Activated T-helper 17 cell treated with anti-CD3 and anti-CD28 coated beads, Interleukin-2, amount 50 U/mL, for 72 hours (primary cell): ENCODE data around the gene PLCB4. TPM values are rescaled to one million over a fixed set of nuclear protein-coding genes. Genes with fewer than 3 reads are reported as not detected.
"Not testable (repeated sequence)": the region's sequence is repeated elsewhere in the genome, so short reads cannot be mapped to it uniquely, and the experiment has no call there.

Source experiments
- ATAC-seq: fragments of 150-1000 bp; cut with Tn5 transposase; replicated peaks from 2 replicates; pipeline ENCODE4 v1.10.0; 2021; ENCODE audit warnings: mild to moderate bottlenecking, moderate library complexity
- H3K27ac Mint-ChIP-seq: one replicate; pipeline ENCODE4 v1.8.0; 2022; ENCODE audit warnings: mixed read lengths
- H3K27me3 Mint-ChIP-seq: one replicate; pipeline ENCODE4 v1.8.0; 2022; ENCODE audit warnings: mixed read lengths
- H3K36me3 Mint-ChIP-seq: one replicate; pipeline ENCODE4 v1.8.0; 2022; ENCODE audit warnings: low read depth, mild to moderate bottlenecking, mixed read lengths
- H3K4me1 Mint-ChIP-seq: one replicate; pipeline ENCODE4 v1.8.0; 2022; ENCODE audit warnings: mixed read lengths
- H3K4me3 Mint-ChIP-seq: one replicate; pipeline ENCODE4 v1.8.0; 2022; ENCODE audit warnings: mild to moderate bottlenecking, mixed read lengths
- H3K9me3 Mint-ChIP-seq: one replicate; pipeline ENCODE4 v1.8.0; 2022; ENCODE audit warnings: mixed read lengths
- total RNA-seq, 2 donors: library from RNA; stranded (reverse); gene quantifications; one replicate each; pipeline ENCODE4 v1.2.3, GENCODE V29; 2022

The PLCB4 gene
- total RNA-seq, 2 donors from 2014 or later: not detected

- no peaks in the 10 kb centered on the region for H3K4me1 Mint-ChIP-seq
- H3K36me3 Mint-ChIP-seq: no peaks in the 10 kb centered on the region
- ATAC-seq: no peak
- no peaks in the 10 kb centered on the region for H3K27me3 Mint-ChIP-seq
- no peak overlapping the region for H3K27ac Mint-ChIP-seq
- no peak overlapping the region for H3K4me3 Mint-ChIP-seq
- H3K9me3 Mint-ChIP-seq: no peaks in the 10 kb centered on the region
Measured at GRCh38 chr20:9040863-9041524, 27.9 kb upstream of the PLCB4 start.

- H3K27me3 Mint-ChIP-seq: no peaks in the 10 kb centered on the region
- no peaks in the 10 kb centered on the region for H3K36me3 Mint-ChIP-seq
- H3K27ac Mint-ChIP-seq: no peak overlapping the region
- H3K4me3 Mint-ChIP-seq: no peak overlapping the region
- no peaks in the 10 kb centered on the region for H3K4me1 Mint-ChIP-seq
- ATAC-seq: no peak
- no peaks in the 10 kb centered on the region for H3K9me3 Mint-ChIP-seq
Measured at GRCh38 chr20:9043364-9043763, 25.5 kb upstream of the PLCB4 start.

- not testable (repeated sequence) for H3K9me3 Mint-ChIP-seq, H3K36me3 Mint-ChIP-seq, H3K4me1 Mint-ChIP-seq, H3K27ac Mint-ChIP-seq, H3K27me3 Mint-ChIP-seq, H3K4me3 Mint-ChIP-seq, ATAC-seq
Measured at GRCh38 chr20:9047928-9048327, 21.0 kb upstream of the PLCB4 start.

- H3K4me3 Mint-ChIP-seq: no peak overlapping the region
- peaks cover 3% of the 10 kb centered on the region for H3K27me3 Mint-ChIP-seq
- H3K36me3 Mint-ChIP-seq: no peaks in the 10 kb centered on the region
- H3K9me3 Mint-ChIP-seq: peaks cover 4% of the 10 kb centered on the region
- no peak for ATAC-seq
- H3K27ac Mint-ChIP-seq: no peak overlapping the region
- no peaks in the 10 kb centered on the region for H3K4me1 Mint-ChIP-seq
Measured at GRCh38 chr20:9051508-9051907, 17.4 kb upstream of the PLCB4 start.

GRCh38 chr20:9052136-9052535, 16.8 kb upstream of the PLCB4 start:
- peaks cover 8% of the 10 kb centered on the region for H3K9me3 Mint-ChIP-seq
- no peak for ATAC-seq
- no peak overlapping the region for H3K27ac Mint-ChIP-seq
- H3K4me1 Mint-ChIP-seq: no peaks in the 10 kb centered on the region
- H3K4me3 Mint-ChIP-seq: no peak overlapping the region
- H3K36me3 Mint-ChIP-seq: no peaks in the 10 kb centered on the region
- peaks cover 3% of the 10 kb centered on the region for H3K27me3 Mint-ChIP-seq

GRCh38 chr20:9053108-9053507, 15.8 kb upstream of the PLCB4 start:
- Mint-ChIP-seq H3K4me3 (no peak overlapping the region), H3K27me3 (peaks cover 3% of the 10 kb centered on the region), H3K4me1 (no peaks in the 10 kb centered on the region), H3K27ac (no peak overlapping the region), H3K36me3 (no peaks in the 10 kb centered on the region), H3K9me3 (peaks cover 8% of the 10 kb centered on the region)
- ATAC-seq: no peak

GRCh38 chr20:9054176-9054575, 14.7 kb upstream of the PLCB4 start:
- Mint-ChIP-seq H3K36me3 (no peaks in the 10 kb centered on the region), H3K4me3 (no peak overlapping the region)

GRCh38 chr20:9059931-9060330, 9.0 kb upstream of the PLCB4 start:
- Mint-ChIP-seq H3K27me3 (peaks cover 3% of the 10 kb centered on the region), H3K36me3 (no peaks in the 10 kb centered on the region), H3K27ac (no peak overlapping the region), H3K9me3 (peaks cover 13% of the 10 kb centered on the region), H3K4me3 (no peak overlapping the region), H3K4me1 (no peaks in the 10 kb centered on the region)
- ATAC-seq: no peak

More at GRCh38 chr20:9054176-9054575, 14.7 kb upstream of the PLCB4 start:
- Mint-ChIP-seq H3K9me3 (peaks cover 8% of the 10 kb centered on the region), H3K4me1 (no peaks in the 10 kb centered on the region), H3K27ac (no peak overlapping the region), H3K27me3 (peaks cover 3% of the 10 kb centered on the region)
- ATAC-seq: no peak

GRCh38 chr20:9061434-9061833, 7.5 kb upstream of the PLCB4 start:
- Mint-ChIP-seq H3K9me3 (peaks cover 12% of the 10 kb centered on the region), H3K4me1 (no peaks in the 10 kb centered on the region), H3K27me3 (peaks cover under 1% of the 10 kb centered on the region), H3K27ac (no peak overlapping the region), H3K36me3 (no peaks in the 10 kb centered on the region), H3K4me3 (no peak overlapping the region)
- ATAC-seq: no peak

- no peaks in the 10 kb centered on the region for H3K4me1 Mint-ChIP-seq
- H3K27me3 Mint-ChIP-seq: no peaks in the 10 kb centered on the region
- no peak overlapping the region for H3K27ac Mint-ChIP-seq
- H3K36me3 Mint-ChIP-seq: no peaks in the 10 kb centered on the region
- H3K4me3 Mint-ChIP-seq: no peak overlapping the region
- ATAC-seq: no peak
- H3K9me3 Mint-ChIP-seq: peaks cover 7% of the 10 kb centered on the region
Measured at GRCh38 chr20:9062066-9062465, 6.8 kb upstream of the PLCB4 start.

GRCh38 chr20:9066191-9066590, 2.7 kb upstream of the PLCB4 start:
- no peak for ATAC-seq
- Mint-ChIP-seq H3K27me3 (peaks cover 15% of the 10 kb centered on the region), H3K4me3 (no peak overlapping the region), H3K36me3 (no peaks in the 10 kb centered on the region), H3K27ac (no peak overlapping the region), H3K4me1 (peaks cover 3% of the 10 kb centered on the region), H3K9me3 (peaks cover 10% of the 10 kb centered on the region)

- no peak for ATAC-seq
- Mint-ChIP-seq H3K36me3 (no peaks in the 10 kb centered on the region), H3K4me1 (peaks cover 3% of the 10 kb centered on the region)
Measured at GRCh38 chr20:9068233-9068801, 570 bp upstream of the PLCB4 start.

GRCh38 chr20:9070304-9070703, 1.4 kb downstream of the PLCB4 start:
- ATAC-seq: no peak
- H3K9me3 Mint-ChIP-seq: peaks cover 3% of the 10 kb centered on the region
- peaks cover 20% of the 10 kb centered on the region for H3K27me3 Mint-ChIP-seq
- H3K27ac Mint-ChIP-seq: no peak overlapping the region
- H3K36me3 Mint-ChIP-seq: no peaks in the 10 kb centered on the region
- H3K4me3 Mint-ChIP-seq: no peak overlapping the region
- H3K4me1 Mint-ChIP-seq: peaks cover 3% of the 10 kb centered on the region

More at GRCh38 chr20:9068233-9068801, 570 bp upstream of the PLCB4 start:
- H3K27me3 Mint-ChIP-seq: peaks cover 20% of the 10 kb centered on the region
- H3K4me3 Mint-ChIP-seq: no peak overlapping the region
- peaks cover 10% of the 10 kb centered on the region for H3K9me3 Mint-ChIP-seq
- H3K27ac Mint-ChIP-seq: no peak overlapping the region

GRCh38 chr20:9071976-9072726, 3.3 kb downstream of the PLCB4 start:
- Mint-ChIP-seq H3K27ac (no peak overlapping the region), H3K4me3 (no peak overlapping the region), H3K4me1 (peaks cover 3% of the 10 kb centered on the region), H3K27me3 (peaks cover 20% of the 10 kb centered on the region), H3K9me3 (peaks cover 3% of the 10 kb centered on the region), H3K36me3 (no peaks in the 10 kb centered on the region)
- ATAC-seq: no peak
